Fibroblast of skin of abdomen (primary cell): Measurements from ENCODE around the gene AFF1.

Experiments used
- DNase-seq: peaks from one replicate; pipeline ENCODE4 v3.0.0-alpha.2; 2013

Gene AFF1

GRCh38 chr4:87165892-87166291 lies 231.1 kb downstream of the AFF1 start:
- DNase-seq: no peak

GRCh38 chr4:87166296-87166854 lies 231.6 kb downstream of the AFF1 start:
- DNase-seq: no peak

- DNase-seq: no peak
Observed at GRCh38 chr4:87171944-87172343, 237.1 kb downstream of the AFF1 start.

- no peak for DNase-seq
Observed at GRCh38 chr4:87174672-87175071, 239.9 kb downstream of the AFF1 start.

GRCh38 chr4:87179751-87180150 lies 244.9 kb downstream of the AFF1 start:
- DNase-seq: peak; percentile 38

GRCh38 chr4:87180767-87181166 lies 246.0 kb downstream of the AFF1 start:
- DNase-seq: peak; percentile 34

- DNase-seq: no peak
Observed at GRCh38 chr4:87185146-87185870, 250.5 kb downstream of the AFF1 start.

- peak; percentile 73 for DNase-seq
Observed at GRCh38 chr4:87188048-87188447, 253.2 kb downstream of the AFF1 start.

- DNase-seq: no peak
Observed at GRCh38 chr4:87188932-87189331, 254.1 kb downstream of the AFF1 start.
